Measurements from ENCODE around the gene PAQR9. TPM values are rescaled to one million over a fixed set of nuclear protein-coding genes. Genes with fewer than 3 reads are reported as not detected.
A peak's percentile ranks its signal among the peaks of the same experiment; 100 is the strongest.

PAQR9 gene
- total and polyA plus RNA-seq, 9 of the 15 experiments (the other 6 are each of a cell fraction or from before 2014, with no cell fraction given) = 0.04 to 0.58 (median 0.22) TPM

DNA sequence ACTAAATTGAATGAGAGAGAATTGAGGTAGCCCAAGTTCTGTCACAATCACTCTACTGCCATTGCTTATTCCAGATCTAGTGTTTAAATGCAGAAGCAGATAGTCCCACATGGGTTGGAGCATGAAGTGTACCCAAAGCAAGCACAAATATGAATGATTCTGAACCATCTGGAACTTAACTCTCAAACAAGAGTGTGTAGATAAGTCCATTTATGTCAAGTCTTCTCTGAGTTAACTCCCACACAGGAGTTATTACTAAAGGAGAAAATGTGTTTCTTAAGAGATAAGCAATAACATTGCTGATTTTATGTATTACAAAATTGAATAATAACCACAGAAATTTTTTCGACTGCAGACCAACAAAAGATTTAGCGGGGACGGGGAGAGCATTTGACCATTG lies 33.6 kb downstream of the PAQR9 start (continued):
- TF ChIP-seq ZNF551 (CRISPR knock-in tag; IDR thresholded peaks at IDR 0.05) (no peak), NFE2L1 (tag; IDR thresholded peaks at IDR 0.05; ENCODE audit: borderline replicate concordance, low read depth) (no peak), ETS2 (tag; IDR thresholded peaks at IDR 0.05; ENCODE audit: borderline replicate concordance, poor library complexity, severe bottlenecking) (no peak), ATF1 (CRISPR knock-in tag; IDR thresholded peaks at IDR 0.05) (no peak), ATF1 (tag; IDR thresholded peaks at IDR 0.05) (no peak), BHLHE40 (IDR thresholded peaks at IDR 0.05; ENCODE audit: low read length) (no peak), NCOA4 (IDR thresholded peaks at IDR 0.05; ENCODE audit: partially characterized antibody) (no peak), RFX7 (CRISPR knock-in tag; IDR thresholded peaks at IDR 0.05) (no peak), ZNF77 (CRISPR knock-in tag; IDR thresholded peaks at IDR 0.05) (no peak), MEIS2 (IDR thresholded peaks at IDR 0.05; ENCODE audit: partially characterized antibody) (peak; percentile 92), SRF (CRISPR knock-in tag; IDR thresholded peaks at IDR 0.05) (0 out of 4 replicates have a peak, but pooled peaks of 1 of the 2 experiments have one; percentile 25), KLF16 (IDR thresholded peaks at IDR 0.05) (peak; percentile 91), SIRT6 (IDR thresholded peaks at IDR 0.05; ENCODE audit: low read depth, low read length) (no peak), ZNF134 (CRISPR knock-in tag; conservative IDR thresholded peaks at IDR 0.05) (no peak), FOXK1 (CRISPR knock-in tag; IDR thresholded peaks at IDR 0.05; ENCODE audit: borderline replicate concordance) (no peak), JUN (IDR thresholded peaks at IDR 0.05; ENCODE audit: borderline replicate concordance, low read depth, low read length) (no peak), JUN (CRISPR knock-in tag; IDR thresholded peaks at IDR 0.05; ENCODE audit: borderline replicate concordance) (no peak), DPF2 (IDR thresholded peaks at IDR 0.05) (peak; percentile 94), GTF2F1 (IDR thresholded peaks at IDR 0.05; ENCODE audit: low read depth, low read length) (no peak)
- TF ChIP-seq, protein P1, sequence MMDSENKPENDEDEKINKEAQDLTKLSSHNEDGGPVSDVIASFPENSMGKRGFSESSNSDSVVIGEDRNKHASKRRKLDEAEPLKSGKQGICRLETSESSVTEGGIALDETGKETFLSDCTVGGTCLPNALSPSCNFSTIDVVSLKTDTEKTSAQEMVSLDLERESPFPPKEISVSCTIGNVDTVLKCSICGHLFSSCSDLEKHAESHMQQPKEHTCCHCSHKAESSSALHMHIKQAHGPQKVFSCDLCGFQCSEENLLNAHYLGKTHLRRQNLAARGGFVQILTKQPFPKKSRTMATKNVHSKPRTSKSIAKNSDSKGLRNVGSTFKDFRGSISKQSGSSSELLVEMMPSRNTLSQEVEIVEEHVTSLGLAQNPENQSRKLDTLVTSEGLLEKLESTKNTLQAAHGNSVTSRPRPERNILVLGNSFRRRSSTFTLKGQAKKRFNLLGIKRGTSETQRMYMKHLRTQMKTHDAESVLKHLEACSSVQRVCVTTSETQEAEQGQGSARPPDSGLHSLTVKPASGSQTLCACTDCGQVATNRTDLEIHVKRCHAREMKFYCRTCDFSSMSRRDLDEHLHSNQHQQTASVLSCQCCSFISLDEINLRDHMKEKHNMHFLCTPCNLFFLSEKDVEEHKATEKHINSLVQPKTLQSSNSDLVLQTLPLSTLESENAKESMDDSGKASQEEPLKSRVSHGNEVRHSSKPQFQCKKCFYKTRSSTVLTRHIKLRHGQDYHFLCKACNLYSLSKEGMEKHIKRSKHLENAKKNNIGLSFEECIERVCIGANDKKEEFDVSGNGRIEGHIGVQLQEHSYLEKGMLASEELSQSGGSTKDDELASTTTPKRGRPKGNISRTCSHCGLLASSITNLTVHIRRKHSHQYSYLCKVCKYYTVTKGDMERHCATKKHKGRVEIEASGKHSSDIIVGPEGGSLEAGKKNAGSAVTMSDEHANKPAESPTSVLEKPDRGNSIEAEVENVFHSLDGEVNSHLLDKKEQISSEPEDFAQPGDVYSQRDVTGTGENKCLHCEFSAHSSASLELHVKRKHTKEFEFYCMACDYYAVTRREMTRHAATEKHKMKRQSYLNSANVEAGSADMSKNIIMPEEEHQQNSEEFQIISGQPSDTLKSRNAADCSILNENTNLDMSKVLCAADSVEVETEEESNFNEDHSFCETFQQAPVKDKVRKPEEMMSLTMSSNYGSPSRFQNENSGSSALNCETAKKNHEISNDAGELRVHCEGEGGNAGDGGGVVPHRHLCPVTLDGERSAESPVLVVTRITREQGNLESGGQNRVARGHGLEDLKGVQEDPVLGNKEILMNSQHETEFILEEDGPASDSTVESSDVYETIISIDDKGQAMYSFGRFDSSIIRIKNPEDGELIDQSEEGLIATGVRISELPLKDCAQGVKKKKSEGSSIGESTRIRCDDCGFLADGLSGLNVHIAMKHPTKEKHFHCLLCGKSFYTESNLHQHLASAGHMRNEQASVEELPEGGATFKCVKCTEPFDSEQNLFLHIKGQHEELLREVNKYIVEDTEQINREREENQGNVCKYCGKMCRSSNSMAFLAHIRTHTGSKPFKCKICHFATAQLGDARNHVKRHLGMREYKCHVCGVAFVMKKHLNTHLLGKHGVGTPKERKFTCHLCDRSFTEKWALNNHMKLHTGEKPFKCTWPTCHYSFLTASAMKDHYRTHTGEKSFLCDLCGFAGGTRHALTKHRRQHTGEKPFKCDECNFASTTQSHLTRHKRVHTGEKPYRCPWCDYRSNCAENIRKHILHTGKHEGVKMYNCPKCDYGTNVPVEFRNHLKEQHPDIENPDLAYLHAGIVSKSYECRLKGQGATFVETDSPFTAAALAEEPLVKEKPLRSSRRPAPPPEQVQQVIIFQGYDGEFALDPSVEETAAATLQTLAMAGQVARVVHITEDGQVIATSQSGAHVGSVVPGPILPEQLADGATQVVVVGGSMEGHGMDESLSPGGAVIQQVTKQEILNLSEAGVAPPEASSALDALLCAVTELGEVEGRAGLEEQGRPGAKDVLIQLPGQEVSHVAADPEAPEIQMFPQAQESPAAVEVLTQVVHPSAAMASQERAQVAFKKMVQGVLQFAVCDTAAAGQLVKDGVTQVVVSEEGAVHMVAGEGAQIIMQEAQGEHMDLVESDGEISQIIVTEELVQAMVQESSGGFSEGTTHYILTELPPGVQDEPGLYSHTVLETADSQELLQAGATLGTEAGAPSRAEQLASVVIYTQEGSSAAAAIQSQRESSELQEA (IDR thresholded peaks at IDR 0.05; ENCODE audit: low read depth) = no peak
- TF ChIP-seq, protein P2, sequence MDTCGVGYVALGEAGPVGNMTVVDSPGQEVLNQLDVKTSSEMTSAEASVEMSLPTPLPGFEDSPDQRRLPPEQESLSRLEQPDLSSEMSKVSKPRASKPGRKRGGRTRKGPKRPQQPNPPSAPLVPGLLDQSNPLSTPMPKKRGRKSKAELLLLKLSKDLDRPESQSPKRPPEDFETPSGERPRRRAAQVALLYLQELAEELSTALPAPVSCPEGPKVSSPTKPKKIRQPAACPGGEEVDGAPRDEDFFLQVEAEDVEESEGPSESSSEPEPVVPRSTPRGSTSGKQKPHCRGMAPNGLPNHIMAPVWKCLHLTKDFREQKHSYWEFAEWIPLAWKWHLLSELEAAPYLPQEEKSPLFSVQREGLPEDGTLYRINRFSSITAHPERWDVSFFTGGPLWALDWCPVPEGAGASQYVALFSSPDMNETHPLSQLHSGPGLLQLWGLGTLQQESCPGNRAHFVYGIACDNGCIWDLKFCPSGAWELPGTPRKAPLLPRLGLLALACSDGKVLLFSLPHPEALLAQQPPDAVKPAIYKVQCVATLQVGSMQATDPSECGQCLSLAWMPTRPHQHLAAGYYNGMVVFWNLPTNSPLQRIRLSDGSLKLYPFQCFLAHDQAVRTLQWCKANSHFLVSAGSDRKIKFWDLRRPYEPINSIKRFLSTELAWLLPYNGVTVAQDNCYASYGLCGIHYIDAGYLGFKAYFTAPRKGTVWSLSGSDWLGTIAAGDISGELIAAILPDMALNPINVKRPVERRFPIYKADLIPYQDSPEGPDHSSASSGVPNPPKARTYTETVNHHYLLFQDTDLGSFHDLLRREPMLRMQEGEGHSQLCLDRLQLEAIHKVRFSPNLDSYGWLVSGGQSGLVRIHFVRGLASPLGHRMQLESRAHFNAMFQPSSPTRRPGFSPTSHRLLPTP (IDR thresholded peaks at IDR 0.05; ENCODE audit: borderline replicate concordance, extremely low read depth, insufficient read length) = no peak

All from K562 (cell line).